HG03558 (cell line): ENCODE measurements around the gene KIN.
"Not testable (repeated sequence)": the region's sequence is repeated elsewhere in the genome, so short reads cannot be mapped to it uniquely, and the experiment has no call there.

Experiments
- ATAC-seq: cut with Tn5 transposase; IDR thresholded peaks from one replicate; pipeline ENCODE4 v1.9.1; 2021; ENCODE audit warnings: moderate number of reproducible peaks; ENCODE audit not compliant: unreplicated experiment; ENCODE audit errors: extremely low read depth

KIN gene

GRCh38 chr10:7787857-7788638 lies at the start of gene KIN, which contains the start of gene ATP5F1C:
KIN (minus strand) TSS chr10:7787993; CDS start chr10:7787933, 60 bp downstream.
ATP5F1C (plus strand) TSS chr10:7788177; CDS start chr10:7788208, 31 bp downstream.
- ATAC-seq: peak; percentile 86

DNA sequence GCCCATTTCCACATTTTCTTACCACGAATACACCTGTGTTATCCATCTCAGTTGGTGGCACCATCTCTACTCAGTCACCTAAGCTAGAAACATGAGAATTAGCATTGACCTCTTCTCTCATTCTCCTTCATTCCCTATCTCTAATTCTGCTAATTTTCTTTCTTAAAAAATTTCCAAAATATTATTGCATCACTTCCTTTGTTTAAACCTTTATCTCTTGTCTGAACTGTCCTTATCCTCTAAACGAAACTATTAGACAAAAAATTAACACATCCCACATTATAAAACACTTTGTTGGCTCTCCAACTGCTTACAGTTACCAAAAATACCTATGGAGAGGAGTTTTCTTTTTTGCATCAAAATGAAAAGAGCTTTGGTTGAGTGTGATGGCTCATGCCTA lies 48.8 kb upstream of the KIN start:
- no peak for ATAC-seq

DNA sequence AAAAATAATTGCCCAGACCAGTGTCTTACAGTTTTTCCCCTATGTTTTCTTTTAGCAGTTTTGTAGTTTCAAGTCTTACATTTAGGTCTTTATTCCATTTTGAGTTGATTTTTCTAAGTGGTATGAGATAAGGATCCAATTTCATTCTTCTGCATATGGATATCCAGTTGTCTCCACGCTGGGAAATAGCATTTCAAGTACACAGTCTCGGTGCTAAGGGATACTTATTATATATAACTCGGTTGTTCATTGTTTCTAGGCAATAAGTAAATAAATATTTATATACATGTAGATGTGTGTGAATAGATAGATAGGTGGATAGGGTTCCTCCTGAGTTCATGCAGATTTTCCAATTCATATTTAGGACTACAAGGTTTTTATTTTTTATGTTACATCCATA lies 46.5 kb upstream of the KIN start:
- ATAC-seq: no peak

DNA sequence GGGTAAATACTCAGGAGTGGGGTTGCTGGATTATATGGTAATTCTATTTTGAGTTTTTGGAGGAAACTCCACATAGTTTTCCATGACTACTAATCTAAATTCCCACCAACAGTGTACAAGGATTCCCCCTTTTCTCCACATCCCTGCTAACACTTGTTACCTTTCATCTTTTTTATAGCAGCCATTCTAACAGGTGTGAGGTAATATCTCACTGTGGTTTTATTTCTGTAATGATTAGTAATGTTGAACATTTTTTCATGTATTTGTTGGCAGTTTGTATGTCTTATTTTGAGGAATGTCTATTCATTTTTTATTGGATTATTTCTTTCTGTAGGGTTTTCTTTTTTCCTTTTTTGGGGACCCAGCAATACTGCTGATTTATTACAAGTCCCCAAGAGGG lies 45.4 kb upstream of the KIN start:
- ATAC-seq: no peak

DNA sequence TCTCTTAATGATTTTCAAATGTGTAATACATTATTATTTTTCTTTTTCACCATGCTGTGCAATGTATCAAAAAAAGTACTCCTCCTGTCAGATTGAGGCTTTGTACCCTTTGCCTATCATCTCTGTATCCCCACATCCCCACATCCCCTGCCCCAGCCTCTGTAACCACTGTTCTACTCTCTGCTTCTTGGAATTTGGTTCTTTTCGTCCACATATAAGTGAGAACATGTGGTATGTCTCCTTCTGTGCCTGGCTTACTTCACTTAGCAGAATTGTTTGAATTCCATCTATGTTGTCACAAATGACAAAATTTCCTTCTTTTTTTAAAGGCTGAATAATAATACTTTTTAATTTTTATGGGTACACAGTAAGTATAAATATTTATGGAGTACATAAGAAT lies 44.3 kb upstream of the KIN start:
- ATAC-seq: no peak

- no peak for ATAC-seq
Observed at GRCh38 chr10:7829289-7829834, 41.6 kb upstream of the KIN start.

DNA sequence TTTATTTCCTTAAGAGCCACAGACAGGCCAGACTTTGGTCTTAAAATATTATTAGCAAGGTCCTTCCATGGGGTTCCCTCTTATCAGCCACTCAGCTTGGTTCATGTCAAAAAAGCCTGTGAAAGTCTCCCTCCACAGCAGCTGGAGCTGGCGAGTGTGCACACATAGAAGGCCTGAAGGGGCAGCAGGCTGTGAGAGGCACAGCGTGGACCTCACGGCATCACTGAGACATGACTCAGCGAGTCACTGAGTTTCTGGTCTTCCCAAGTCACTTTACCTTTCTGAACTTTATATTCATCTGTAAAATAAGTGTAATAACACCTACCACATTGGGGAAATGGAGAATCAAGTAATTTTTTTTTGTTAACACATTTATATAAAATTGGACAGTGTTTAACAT lies 39.2 kb upstream of the KIN start:
- ATAC-seq: no peak

GRCh38 chr10:7824251-7824650 lies 36.5 kb upstream of the KIN start:
- ATAC-seq: no peak

- ATAC-seq: peak; percentile 30
Observed at GRCh38 chr10:7819121-7819460, 31.3 kb upstream of the KIN start.

DNA sequence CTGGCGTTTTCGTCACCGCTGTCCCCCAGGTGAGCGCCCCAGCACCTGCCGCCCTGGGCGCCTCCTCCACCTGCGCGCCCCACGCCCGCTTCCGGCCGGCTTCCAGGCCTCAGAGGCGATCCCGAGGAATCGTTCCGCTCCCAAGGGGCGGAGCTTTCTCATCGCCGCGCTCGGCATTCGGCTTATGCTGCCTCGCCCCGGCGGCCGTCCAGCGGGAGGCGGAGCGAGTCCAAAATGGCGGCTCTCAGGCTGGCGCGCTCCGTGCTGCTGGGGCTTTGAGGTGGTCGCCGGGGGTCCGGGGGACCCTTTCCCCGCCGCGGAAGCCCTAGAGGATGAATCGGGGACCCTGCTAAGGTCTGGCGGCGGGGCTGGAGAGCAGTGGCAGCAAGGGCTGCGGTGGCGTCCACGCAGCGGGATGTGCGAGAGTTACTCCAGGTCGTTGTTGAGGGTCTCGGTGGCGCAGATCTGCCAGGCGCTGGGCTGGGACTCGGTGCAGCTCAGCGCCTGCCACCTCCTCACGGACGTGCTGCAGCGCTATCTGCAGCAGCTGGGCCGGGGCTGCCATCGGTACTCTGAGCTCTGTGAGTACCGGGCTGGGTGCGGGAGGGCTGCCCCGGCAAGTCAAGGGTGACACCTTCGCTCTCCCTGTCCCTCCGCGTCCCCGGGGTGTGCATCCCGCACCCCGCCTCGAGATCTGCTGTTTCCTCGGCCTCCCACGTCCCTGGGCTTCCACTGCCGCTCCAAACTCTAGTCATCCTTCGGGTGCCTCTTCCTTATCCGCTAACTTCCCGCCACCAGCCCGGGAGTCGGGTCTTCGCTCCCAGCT lies 30.7 kb upstream of the KIN start, which contains the start of gene TAF3:
Gene TAF3, plus strand, starts transcription at position 211 of the 826 bp plus-strand sequence. Its CDS starts 205 bp downstream, at position 416.
- ATAC-seq: peak; percentile 88

- ATAC-seq: no peak
Observed at GRCh38 chr10:7817984-7818294, 30.1 kb upstream of the KIN start.

- no peak for ATAC-seq
Observed at GRCh38 chr10:7817576-7817975, 29.8 kb upstream of the KIN start.

DNA sequence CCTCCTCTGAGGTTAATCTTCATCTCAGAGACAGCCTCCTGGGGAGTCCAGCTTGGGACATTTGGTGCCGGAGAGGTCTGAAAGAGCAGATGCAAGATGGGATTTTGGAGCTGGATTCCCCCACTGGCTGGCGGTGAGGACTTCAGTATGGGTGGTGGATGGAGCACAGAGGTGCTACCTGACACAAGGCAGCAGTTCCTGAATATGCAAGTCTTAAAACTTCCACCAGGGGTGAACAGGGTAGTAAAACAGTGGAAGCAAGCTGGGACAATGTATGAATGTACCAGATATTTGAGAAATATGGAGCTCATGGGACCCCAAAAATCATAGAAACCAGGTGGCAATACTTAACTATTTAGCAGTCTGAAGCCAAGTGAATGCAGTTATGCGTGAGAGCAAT lies 25.7 kb upstream of the KIN start:
- no peak for ATAC-seq

GRCh38 chr10:7811743-7812142 lies 23.9 kb upstream of the KIN start:
- ATAC-seq: not testable (repeated sequence)

GRCh38 chr10:7811000-7811399 lies 23.2 kb upstream of the KIN start:
- no peak for ATAC-seq

DNA sequence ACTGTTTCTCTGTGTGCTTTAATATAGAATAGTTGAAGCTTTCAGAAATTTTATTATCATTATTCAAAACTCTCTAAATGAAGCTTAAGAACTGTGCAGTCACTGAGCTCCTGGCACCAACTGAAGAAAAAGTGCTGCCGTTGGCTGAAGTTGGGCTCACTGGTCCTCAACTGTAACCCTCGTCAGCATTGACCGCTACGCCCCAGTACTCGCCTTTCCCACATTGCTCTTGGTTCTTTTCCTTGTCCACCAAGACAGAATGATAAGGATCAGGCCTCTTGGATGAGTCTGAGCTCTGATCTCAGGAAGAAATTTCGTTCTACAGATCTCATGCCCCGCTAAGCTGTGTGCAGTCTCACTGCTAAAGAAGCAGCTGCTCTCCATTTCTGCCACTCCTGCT lies 22.6 kb upstream of the KIN start:
- no peak for ATAC-seq

- no peak for ATAC-seq
Observed at GRCh38 chr10:7808686-7809267, 21.0 kb upstream of the KIN start.

DNA sequence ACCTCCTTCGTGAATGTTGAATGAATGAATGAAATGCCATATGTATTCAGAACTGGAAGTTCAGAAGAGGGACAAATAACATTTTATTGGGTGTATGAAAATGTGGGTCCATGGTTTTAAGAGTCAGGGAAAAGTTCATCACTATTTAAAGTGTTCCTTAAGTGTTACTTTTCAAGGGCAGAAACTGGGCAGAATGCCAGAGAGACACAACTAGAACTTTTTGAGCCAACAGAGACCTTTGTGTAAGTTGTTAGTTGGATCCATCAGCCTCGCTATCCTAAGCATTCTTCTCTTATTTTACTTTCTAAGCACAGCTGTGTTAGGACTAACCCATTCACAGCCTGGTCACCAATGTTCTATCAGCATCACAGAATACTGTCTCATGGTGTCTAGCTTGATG lies 16.9 kb upstream of the KIN start:
- no peak for ATAC-seq

- ATAC-seq: no peak
Observed at GRCh38 chr10:7804216-7804615, 16.4 kb upstream of the KIN start.

GRCh38 chr10:7802606-7803005 lies 14.8 kb upstream of the KIN start:
- no peak for ATAC-seq

DNA sequence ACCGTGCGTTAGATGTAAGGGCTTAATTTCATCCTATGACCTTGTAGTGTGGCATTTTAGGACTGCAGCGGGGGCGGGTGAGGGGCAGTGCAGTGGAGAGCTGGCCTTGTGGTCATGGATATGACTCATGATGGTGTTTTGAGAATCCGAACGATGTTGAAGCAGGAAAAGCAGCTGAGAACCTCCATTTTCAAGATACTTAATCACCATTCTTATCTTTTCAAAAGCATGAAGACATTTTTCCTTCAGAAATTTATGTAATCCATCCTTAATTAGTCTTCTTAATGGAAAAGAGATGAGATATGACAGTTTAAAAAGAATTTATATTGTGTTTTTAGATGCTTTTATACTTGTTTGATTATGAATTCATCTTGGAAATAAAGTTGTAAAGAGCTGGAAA lies 9.8 kb upstream of the KIN start:
- ATAC-seq: no peak
